Hepatocyte (in vitro differentiated cells): Measurements from ENCODE around the gene NEUROD2.

Source experiments
- EZH2 ChIP-seq: fragments of 200-600 bp; sonication (generic); IDR thresholded peaks from 2 replicates; pipeline ENCODE4 v1.6.1; 2016; ENCODE audit warnings: antibody characterized with exemption, mild to moderate bottlenecking, borderline replicate concordance
- TF ChIP-seq, protein P1 (sequence below): fragments of 200-600 bp; sonication (generic); IDR thresholded peaks from 2 replicates; pipeline ENCODE4 v1.5.1; 2016; ENCODE audit warnings: antibody characterized with exemption, mild to moderate bottlenecking; ENCODE audit not compliant: poor library complexity

DNA sequence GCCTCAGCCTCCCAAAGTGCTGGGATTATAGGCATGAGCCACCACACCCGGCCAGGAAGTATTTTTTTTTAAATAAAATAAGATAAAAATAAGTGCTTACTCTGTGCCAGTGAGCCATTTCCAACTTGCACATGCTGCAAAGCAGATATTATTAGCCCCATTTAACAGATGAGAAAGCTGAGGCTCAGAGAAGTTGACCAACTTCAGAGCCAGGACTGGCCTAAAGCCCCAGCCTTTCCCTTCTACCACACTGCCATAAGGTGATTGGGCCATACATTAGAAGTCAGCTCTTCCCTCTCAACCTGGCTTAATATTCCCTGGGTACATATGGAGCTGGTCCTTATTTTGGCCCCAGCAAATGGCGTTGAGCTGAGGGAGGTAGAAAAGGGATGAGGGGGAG, 25.1 kb downstream of the NEUROD2 start:
- no peak for TF ChIP-seq EZH2
- TF ChIP-seq, protein P1, sequence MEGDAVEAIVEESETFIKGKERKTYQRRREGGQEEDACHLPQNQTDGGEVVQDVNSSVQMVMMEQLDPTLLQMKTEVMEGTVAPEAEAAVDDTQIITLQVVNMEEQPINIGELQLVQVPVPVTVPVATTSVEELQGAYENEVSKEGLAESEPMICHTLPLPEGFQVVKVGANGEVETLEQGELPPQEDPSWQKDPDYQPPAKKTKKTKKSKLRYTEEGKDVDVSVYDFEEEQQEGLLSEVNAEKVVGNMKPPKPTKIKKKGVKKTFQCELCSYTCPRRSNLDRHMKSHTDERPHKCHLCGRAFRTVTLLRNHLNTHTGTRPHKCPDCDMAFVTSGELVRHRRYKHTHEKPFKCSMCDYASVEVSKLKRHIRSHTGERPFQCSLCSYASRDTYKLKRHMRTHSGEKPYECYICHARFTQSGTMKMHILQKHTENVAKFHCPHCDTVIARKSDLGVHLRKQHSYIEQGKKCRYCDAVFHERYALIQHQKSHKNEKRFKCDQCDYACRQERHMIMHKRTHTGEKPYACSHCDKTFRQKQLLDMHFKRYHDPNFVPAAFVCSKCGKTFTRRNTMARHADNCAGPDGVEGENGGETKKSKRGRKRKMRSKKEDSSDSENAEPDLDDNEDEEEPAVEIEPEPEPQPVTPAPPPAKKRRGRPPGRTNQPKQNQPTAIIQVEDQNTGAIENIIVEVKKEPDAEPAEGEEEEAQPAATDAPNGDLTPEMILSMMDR: no peak
